HepG2 (cell line): Measurements from ENCODE around the gene TADA3. TPM values are rescaled to one million over a fixed set of nuclear protein-coding genes. Genes with fewer than 3 reads are reported as not detected.
A peak's percentile ranks its signal among the peaks of the same experiment; 100 is the strongest.

Source experiments
- ATAC-seq: fragments of 200-7000 bp; cut with Tn5 transposase; 3 replicates; pipeline ENCODE4 v1.9.1; 2020; ENCODE audit warnings: mild to moderate bottlenecking, moderate library complexity
- BruUV-seq: library from RNA; stranded (reverse); fragments of 400-500 nt; replicated peaks from 2 replicates; lab custom pipeline; 2021; lab: Mats Ljungman, UMichigan
- CTCF ChIA-PET: fragments of 300-600 bp; formaldehyde crosslinking; extraction: SDS; loops from one replicate; lab custom pipeline; 2021; ENCODE audit warnings: low total read pairs, inconsistent platforms, low intra/inter-chr PET ratio; lab: Yijun Ruan, JAX
- POLR2A ChIA-PET: fragments of 350-600 bp; sonication (Branson Sonifier 250); formaldehyde crosslinking; loops from one replicate; lab custom pipeline; 2020; ENCODE audit warnings: antibody characterized with exemption, inconsistent platforms; lab: Yijun Ruan, JAX
- DNase-seq: peaks from one replicate; pipeline ENCODE4 v3.0.0-alpha.2; 2015; ENCODE audit warnings: low spot score
- FAIRE-seq: peaks from 3 replicates; lab custom pipeline; 2011; peaks lifted over from hg19 to GRCh38; lab: Jason Lieb, UNC
- H2AFZ ChIP-seq: one replicate; pipeline ENCODE4 v1.6.1; 2011; ENCODE audit warnings: low read length, inconsistent platforms
- H3K27ac ChIP-seq: fragments of 300-600 bp; 3 replicates; pipeline ENCODE4 v1.8.0; 2011; ENCODE audit warnings: mixed run types, mild to moderate bottlenecking, mixed read lengths, low read length, inconsistent platforms; ENCODE audit not compliant: insufficient read depth; ENCODE audit errors: extremely low read length
- H3K27me3 ChIP-seq, 2 experiments: fragments of 200-600 bp in 1 of 2; 2 replicates in 1 of 2; 3 replicates in 1 of 2; pipeline versions ENCODE4 v1.6.0 to v1.8.0; 2011; ENCODE audit warnings: low read length in 2 of 2, mild to moderate bottlenecking in 2 of 2, moderate library complexity in 2 of 2, inconsistent platforms in 1 of 2; ENCODE audit not compliant: insufficient read depth in 2 of 2, control insufficient read depth in 1 of 2
- H3K36me3 ChIP-seq, 2 experiments: fragments of 200-600 bp in 1 of 2; replicated peaks in 1 of 2; 2 replicates in 1 of 2; 3 replicates in 1 of 2; pipeline versions ENCODE4 v1.5.1 to v1.8.0; 2011; ENCODE audit warnings: low read length in 2 of 2, inconsistent platforms in 1 of 2; ENCODE audit not compliant: insufficient read depth in 2 of 2, control insufficient read depth in 1 of 2
- H3K4me1 ChIP-seq: 2 replicates; pipeline ENCODE4 v1.5.1; 2012; ENCODE audit warnings: low read length, inconsistent platforms; ENCODE audit not compliant: insufficient read depth
- H3K4me2 ChIP-seq: 2 replicates; pipeline ENCODE4 v1.6.0; 2011; ENCODE audit warnings: low read depth, low read length, inconsistent platforms
- H3K4me3 ChIP-seq, 3 experiments: fragments of 200-600 bp in 1 of 3; sonication (generic), shearing (Covaris generic) in 1 of 3; replicated peaks in 1 of 3; 2 replicates each; pipeline ENCODE4 v1.5.1; 2011 to 2016; ENCODE audit warnings: low read length in 3 of 3, inconsistent platforms in 2 of 3, low read depth in 2 of 3, mild to moderate bottlenecking in 2 of 3, control low read depth in 1 of 3, mixed read lengths in 1 of 3; ENCODE audit not compliant: insufficient read depth in 1 of 3
- H3K79me2 ChIP-seq: one replicate; pipeline ENCODE4 v1.6.1; 2011; ENCODE audit warnings: low read length, inconsistent platforms; ENCODE audit not compliant: insufficient read depth
- H3K9ac ChIP-seq: 2 replicates; pipeline ENCODE4 v1.6.0; 2011; ENCODE audit warnings: mild to moderate bottlenecking, low read depth, low read length, inconsistent platforms; ENCODE audit not compliant: insufficient read depth
- H3K9me3 ChIP-seq: 2 replicates; pipeline ENCODE4 v1.5.1; 2012; ENCODE audit warnings: mild to moderate bottlenecking, low read length
- H4K20me1 ChIP-seq: 2 replicates; pipeline ENCODE4 v1.6.0; 2011; ENCODE audit warnings: inconsistent platforms, mild to moderate bottlenecking, low read length, moderate library complexity; ENCODE audit not compliant: insufficient read depth
- DR1 ChIP-seq: sonication (generic); formaldehyde crosslinking; IDR thresholded peaks from 2 replicates; pipeline ENCODE4 v1.8.0; 2021; ENCODE audit warnings: mild to moderate bottlenecking, missing genetic modification reagents, inconsistent platforms
- FOXM1 ChIP-seq: sonication (generic); formaldehyde crosslinking; IDR thresholded peaks from 2 replicates; pipeline ENCODE4 v1.5.0; 2020; ENCODE audit warnings: missing genetic modification reagents
- HDAC2 ChIP-seq: sonication (generic); formaldehyde crosslinking; IDR thresholded peaks from 2 replicates; pipeline ENCODE4 v1.4.0; 2020; ENCODE audit warnings: missing genetic modification reagents
- IKZF4 ChIP-seq: sonication (generic); formaldehyde crosslinking; IDR thresholded peaks from 2 replicates; pipeline ENCODE4 v1.5.1; 2020; ENCODE audit warnings: borderline replicate concordance, mild to moderate bottlenecking, low read depth, missing genetic modification reagents; ENCODE audit errors: not compliant biosample characterization
- LRRFIP1 ChIP-seq: sonication (generic); formaldehyde crosslinking; conservative IDR thresholded peaks from 2 replicates; pipeline ENCODE4 v1.4.0; 2020; ENCODE audit warnings: missing genetic modification reagents
- MTERF4 ChIP-seq: sonication (generic); formaldehyde crosslinking; IDR thresholded peaks from 2 replicates; pipeline ENCODE4 v1.8.0; 2023; ENCODE audit warnings: mild to moderate bottlenecking, missing genetic modification reagents
- NONO ChIP-seq, 2 experiments: fragments of 450-650 bp in 1 of 2; sonication (generic) in 1 of 2; formaldehyde crosslinking in 1 of 2; IDR thresholded peaks in 1 of 2; conservative IDR thresholded peaks in 1 of 2; 2 replicates each; pipeline versions ENCODE4 v1.6.1 to v1.8.0; 2017 to 2022; ENCODE audit warnings: mild to moderate bottlenecking in 1 of 2, missing genetic modification reagents in 1 of 2, moderate library complexity in 1 of 2
- SOX13 ChIP-seq, 3 experiments: fragments of 450-650 bp in 1 of 3; sonication (generic) in 1 of 3; formaldehyde crosslinking in 1 of 3; IDR thresholded peaks in 2 of 3; conservative IDR thresholded peaks in 1 of 3; 2 replicates each; pipeline versions ENCODE4 v1.5.0 to v1.6.1; 2016 to 2020; ENCODE audit warnings: antibody characterized with exemption in 1 of 3, mild to moderate bottlenecking in 1 of 3, missing compliant biosample characterization in 1 of 3, missing genetic modification reagents in 1 of 3, moderate library complexity in 1 of 3
- ZNF121 ChIP-seq: sonication (generic); formaldehyde crosslinking; IDR thresholded peaks from 2 replicates; pipeline ENCODE4 v1.5.0; 2020; ENCODE audit warnings: mild to moderate bottlenecking, missing genetic modification reagents
- ZNF136 ChIP-seq: sonication (generic); formaldehyde crosslinking; IDR thresholded peaks from 2 replicates; pipeline ENCODE4 v1.8.1; 2022; ENCODE audit warnings: low read depth, mild to moderate bottlenecking, moderate library complexity, missing genetic modification reagents
- ZNF770 ChIP-seq: sonication (generic); formaldehyde crosslinking; IDR thresholded peaks from 2 replicates; pipeline ENCODE4 v1.5.0; 2020; ENCODE audit warnings: mild to moderate bottlenecking, missing genetic modification reagents
- WGBS: methylation state at CpG from one replicate; pipeline ENCODE4 v1.1.6; 2017; ENCODE audit warnings: low lambda C conversion rate; 5-methylcytosine and 5-hydroxymethylcytosine counted together
- in situ Hi-C: cut with HindIII; loops from 2 replicates; pipeline ENCODE4 v1.10.0; 2017; ENCODE audit warnings: low pct_unique_long_range_greater_than_20kb; ENCODE audit not compliant: extremely low pct_ligation_motif_present
- intact Hi-C: fragments of 100-400 bp; cut with micrococcal nuclease; formaldehyde crosslinking; loops from one replicate; pipeline ENCODE4 v1.10.0; 2022; ENCODE audit not compliant: unreplicated experiment
- polyA plus RNA-seq, 8 experiments: library from polyadenylated mRNA; depleted of rRNA in 3 of 8; stranded (reverse) in 7 of 8; unstranded in 1 of 8; fragments of >200 nt; fragmentation: Illumina TruSeq in 4 of 8; extraction: Trizol in 4 of 8; gene quantifications; 2 replicates each; pipeline versions ENCODE4 v1.2.1 to v1.2.3, GENCODE V29; 2011 to 2016; ENCODE audit warnings: low read depth in 4 of 8, missing spikeins in 1 of 8, mixed read lengths in 1 of 8; ENCODE audit not compliant: insufficient read depth in 1 of 8
- total RNA-seq, 5 experiments: library from RNA; depleted of rRNA; stranded (reverse); fragments of >200 nt; fragmentation: Illumina TruSeq; extraction: Trizol; gene quantifications; 2 replicates each; pipeline ENCODE4 v1.2.3, GENCODE V29; 2016; ENCODE audit warnings: low read depth in 1 of 5

The TADA3 gene
- total and polyA plus RNA-seq, 2 of the 13 experiments (the other 11 are each of a cell fraction or from before 2014, with no cell fraction given) = 32.1 to 37.1 TPM

GRCh38 chr3:9834520-9835380 lies 42.5 kb upstream of the TADA3 start:
- Histone ChIP-seq H3K4me3 (no peak overlapping the region), H3K27ac (no peak overlapping the region), H3K9ac (no peak overlapping the region; the same call in 1 of the 2 replicates), H3K9me3 (no peaks in the 10 kb centered on the region), H3K4me2 (no peak overlapping the region), H4K20me1 (no peaks in the 10 kb centered on the region), H3K36me3 (peaks cover 10 to 17% of the 10 kb centered on the region in 2 experiments; a peak in 4 of 5 replicates), H3K27me3 (no peaks in the 10 kb centered on the region), H3K4me1 (peaks cover 17% of the 10 kb centered on the region), H2AFZ (no peak overlapping the region), H3K79me2 (no peaks in the 10 kb centered on the region)
- in situ Hi-C loops = no loop called here
- intact Hi-C loops = no loop called here
- no TSS peak for BruUV-seq
- DNase-seq (peak; percentile 30), FAIRE-seq (no peak), ATAC-seq (peak; percentile 43)
- whole genome bisulfite sequencing = 70% methylated on average over 16 of the region's 18 CpGs
- CTCF ChIA-PET = no interaction called here
- POLR2A ChIA-PET = interaction anchor here (0.8 to 1.6 kb wide), 2 partner anchors 8 to 9 kb away, joined by 3 to 18 read pairs; partner anchors contain the start of gene RPUSD3
- TF ChIP-seq SOX13 (IDR thresholded peaks at IDR 0.05) (no peak), SOX13 (CRISPR knock-in tag; conservative IDR thresholded peaks at IDR 0.05 in 1 of 2, IDR thresholded peaks at IDR 0.05 in 1 of 2) (peak in 1 of 2 experiments; percentile 77; a peak in 2 of 4 replicates), IKZF4 (CRISPR knock-in tag) (no peak), DR1 (no peak), HDAC2 (no peak), ZNF121 (CRISPR knock-in tag) (no peak), ZNF770 (no peak), FOXM1 (CRISPR knock-in tag) (no peak), MTERF4 (no peak), LRRFIP1 (CRISPR knock-in tag) (no peak), NONO (IDR thresholded peaks at IDR 0.05) (no peak), NONO (CRISPR knock-in tag; conservative IDR thresholded peaks at IDR 0.05) (0 out of 2 replicates have a peak, but pooled peaks have one; percentile 34), ZNF136 (CRISPR knock-in tag) (no peak)
